ENCODE results near the gene HSD17B10.
A peak's percentile ranks its signal among the peaks of the same experiment; 100 is the strongest.
"Not testable (repeated sequence)": the region's sequence is repeated elsewhere in the genome, so short reads cannot be mapped to it uniquely, and the experiment has no call there.

The HSD17B10 gene

GRCh38 chrX:53433651-53434639 lies at the start of gene HSD17B10:
TSS of gene HSD17B10 (minus strand) at chrX:53434370. CDS start at chrX:53434345, 25 bp downstream.
- peak; percentile 96 for DNase-seq

- no peak for DNase-seq
Measured at GRCh38 chrX:53483416-53483815, 49.2 kb upstream of the HSD17B10 start.

GRCh38 chrX:53481816-53482465 lies 47.8 kb upstream of the HSD17B10 start:
- DNase-seq, result peak; percentile 78

- DNase-seq, result peak; percentile 56
Measured at GRCh38 chrX:53481093-53481492, 46.9 kb upstream of the HSD17B10 start.

- DNase-seq, result peak; percentile 45
Measured at GRCh38 chrX:53479301-53479700, 45.1 kb upstream of the HSD17B10 start.

GRCh38 chrX:53476371-53476770 lies 42.2 kb upstream of the HSD17B10 start:
- DNase-seq, result no peak

- DNase-seq, result no peak
Measured at GRCh38 chrX:53474707-53475106, 40.5 kb upstream of the HSD17B10 start.

- no peak for DNase-seq
Measured at GRCh38 chrX:53471346-53471745, 37.2 kb upstream of the HSD17B10 start.

- DNase-seq, result not testable (repeated sequence)
Measured at GRCh38 chrX:53468659-53469058, 34.5 kb upstream of the HSD17B10 start.

GRCh38 chrX:53458082-53458481 lies 23.9 kb upstream of the HSD17B10 start:
- DNase-seq, result no peak

GRCh38 chrX:53456254-53456653 lies 22.1 kb upstream of the HSD17B10 start:
- no peak for DNase-seq

- DNase-seq, result no peak
Measured at GRCh38 chrX:53452812-53453211, 18.6 kb upstream of the HSD17B10 start.

- no peak for DNase-seq
Measured at GRCh38 chrX:53449632-53450031, 15.5 kb upstream of the HSD17B10 start.

- DNase-seq, result no peak
Measured at GRCh38 chrX:53447441-53447840, 13.3 kb upstream of the HSD17B10 start.

- peak; percentile 67 for DNase-seq
Measured at GRCh38 chrX:53445977-53446376, 11.8 kb upstream of the HSD17B10 start.

- DNase-seq, result no peak
Measured at GRCh38 chrX:53442322-53442631, 8.1 kb upstream of the HSD17B10 start.

GRCh38 chrX:53441531-53442321 lies 7.6 kb upstream of the HSD17B10 start:
- DNase-seq, result peak; percentile 91

- peak; percentile 77 for DNase-seq
Measured at GRCh38 chrX:53440621-53441517, 6.7 kb upstream of the HSD17B10 start.

- peak; percentile 39 for DNase-seq
Measured at GRCh38 chrX:53440101-53440500, 5.9 kb upstream of the HSD17B10 start.

GRCh38 chrX:53438832-53439230 lies 4.7 kb upstream of the HSD17B10 start:
- DNase-seq, result no peak

- DNase-seq, result no peak
Measured at GRCh38 chrX:53438174-53438831, 4.1 kb upstream of the HSD17B10 start.

GRCh38 chrX:53437206-53437605 lies 3.0 kb upstream of the HSD17B10 start:
- DNase-seq, result no peak

Measured in NCI-H82 (cell line).